HG03103 (cell line): ENCODE measurements around the gene TMEM87B.

Experiments
- ATAC-seq: cut with Tn5 transposase; IDR thresholded peaks from one replicate; pipeline ENCODE4 v1.9.1; 2021; ENCODE audit warnings: low read depth; ENCODE audit not compliant: unreplicated experiment

Gene TMEM87B

GRCh38 chr2:112163541-112163981, 108.5 kb downstream of the TMEM87B start:
- ATAC-seq, result no peak

DNA sequence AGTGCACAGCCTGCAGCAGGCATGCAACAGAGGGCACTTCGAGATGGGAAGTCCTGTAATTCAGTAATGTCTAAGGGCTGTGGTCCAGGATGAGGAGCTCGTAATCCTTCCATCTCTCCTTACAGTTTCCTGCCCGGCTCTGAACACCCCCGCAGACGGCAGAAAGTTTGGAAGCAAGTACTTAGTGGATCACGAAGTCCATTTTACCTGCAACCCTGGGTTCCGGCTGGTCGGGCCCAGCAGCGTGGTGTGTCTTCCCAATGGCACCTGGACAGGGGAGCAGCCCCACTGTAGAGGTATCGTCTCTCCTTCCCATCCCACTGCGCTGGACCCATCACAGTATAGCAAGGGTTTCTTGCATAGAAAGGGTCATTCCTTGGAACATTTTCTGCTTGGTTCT, 109.8 kb downstream of the TMEM87B start:
- ATAC-seq, result no peak

- ATAC-seq, result no peak
These were observed 110.2 kb downstream of the TMEM87B start for GRCh38 chr2:112165296-112165695.

DNA sequence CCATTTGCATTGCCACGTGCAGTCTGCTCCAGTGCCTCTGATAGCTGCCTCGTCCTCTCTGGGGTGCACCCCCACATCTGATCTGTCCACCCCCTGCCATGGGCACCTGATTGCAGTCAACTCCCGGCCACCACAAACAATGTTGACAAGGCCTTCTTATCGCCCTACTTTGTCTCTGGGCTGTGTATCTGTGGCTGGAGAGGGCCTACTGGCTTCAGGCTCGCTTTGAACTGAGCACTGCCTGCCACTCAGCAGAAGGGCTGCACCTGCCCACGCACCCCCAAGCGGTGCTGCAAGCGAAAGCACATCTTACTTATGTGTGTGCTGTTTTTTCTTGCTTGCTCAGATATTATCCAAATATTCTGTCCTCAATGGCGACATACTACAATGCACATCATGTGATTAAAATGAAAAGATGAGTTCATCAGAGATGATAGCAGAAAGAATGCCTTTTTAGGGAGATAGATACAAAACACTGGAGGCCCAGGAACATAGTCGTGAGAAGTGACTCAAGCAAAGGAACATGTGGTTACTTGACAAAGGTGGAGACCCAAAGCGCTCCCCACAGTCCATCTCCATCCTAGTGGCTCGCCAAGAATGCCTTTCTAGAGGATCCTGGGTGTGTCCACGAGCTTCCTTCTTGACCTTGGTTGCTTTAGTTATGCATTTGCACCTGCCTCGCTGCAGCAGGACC, 111.9 kb downstream of the TMEM87B start:
- ATAC-seq, result no peak

DNA sequence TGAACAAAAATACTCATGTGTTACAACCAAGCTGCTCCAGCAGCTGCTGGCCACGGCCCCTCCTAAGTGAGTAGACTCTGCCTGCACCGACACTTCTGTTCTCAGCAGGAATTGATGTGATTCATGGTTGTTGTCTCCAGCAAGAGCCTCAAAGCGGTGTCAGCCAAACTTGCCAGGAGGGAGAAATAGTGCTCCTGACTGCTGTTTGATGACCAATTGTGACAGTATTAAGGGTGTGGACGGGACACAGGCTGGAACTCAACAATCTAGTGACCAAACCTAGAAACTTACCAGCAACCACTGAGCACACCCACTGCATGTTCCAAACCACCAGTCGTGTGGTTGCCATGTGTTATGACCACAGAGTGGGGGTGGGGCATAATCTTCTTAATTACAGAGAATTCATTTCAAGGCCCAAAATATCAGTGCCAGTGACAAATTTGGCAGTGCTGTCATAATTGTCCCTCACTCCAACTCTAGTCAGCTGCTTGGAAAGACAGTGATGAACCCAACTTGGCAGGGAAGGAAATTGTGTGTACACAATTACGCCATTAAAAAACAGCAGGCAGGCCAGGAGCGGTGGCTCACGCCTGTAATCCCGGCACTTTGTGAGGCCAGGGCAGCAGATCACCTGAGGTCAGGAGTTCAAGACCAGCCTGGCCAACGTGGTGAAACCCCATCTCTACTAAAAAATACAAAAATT, 113.5 kb downstream of the TMEM87B start:
- no peak for ATAC-seq
